CD4-positive, CD25-positive, alpha-beta regulatory T cell (primary cell): Measurements from ENCODE around the gene YAP1. TPM values are rescaled to one million over a fixed set of nuclear protein-coding genes. Genes with fewer than 3 reads are reported as not detected.

Source experiments
- ATAC-seq, 2 donors: fragments of 150-1000 bp; cut with Tn5 transposase; one replicate each; pipeline ENCODE4 v1.10.0; 2021; ENCODE audit warnings: low read depth in 2 of 2, moderate number of reproducible peaks in 2 of 2, moderate library complexity in 1 of 2
- DNase-seq, 3 donors: peaks; one replicate each; pipeline versions ENCODE4 v3.0.0 to v3.0.0-alpha.2; 2012 to 2022; ENCODE audit warnings: mixed read lengths in 1 of 3
- H3K27ac ChIP-seq: one replicate; pipeline ENCODE4 v1.7.0; 2013; ENCODE audit warnings: mild to moderate bottlenecking, low read length; ENCODE audit not compliant: insufficient read depth, poor library complexity, severe bottlenecking
- H3K27me3 ChIP-seq: one replicate; pipeline ENCODE4 v1.7.0; 2013; ENCODE audit warnings: low read length; ENCODE audit not compliant: control insufficient read depth, insufficient read depth
- H3K36me3 ChIP-seq: one replicate; pipeline ENCODE4 v1.7.0; 2013; ENCODE audit warnings: mild to moderate bottlenecking, low read length, moderate library complexity; ENCODE audit not compliant: control insufficient read depth, insufficient read depth
- H3K4me1 ChIP-seq: 2 replicates; pipeline ENCODE4 v1.7.0; 2013; ENCODE audit warnings: mild to moderate bottlenecking, low read length; ENCODE audit not compliant: insufficient read depth, control insufficient read depth, poor library complexity, severe bottlenecking
- H3K4me3 ChIP-seq: one replicate; pipeline ENCODE4 v1.7.0; 2013; ENCODE audit warnings: low read depth, mild to moderate bottlenecking, low read length, moderate library complexity
- H3K9me3 ChIP-seq, 2 experiments: 1 replicate in 1 of 2; 2 replicates in 1 of 2; pipeline ENCODE4 v1.7.0; 2013; ENCODE audit warnings: low read length in 2 of 2, mild to moderate bottlenecking in 1 of 2, moderate library complexity in 1 of 2; ENCODE audit not compliant: control insufficient read depth in 2 of 2
- H3K27ac Mint-ChIP-seq, 3 donors: one replicate each; pipeline ENCODE4 v1.8.0; 2020 to 2022; ENCODE audit warnings: mild to moderate bottlenecking in 3 of 3, mixed read lengths in 3 of 3, moderate library complexity in 2 of 3
- H3K27me3 Mint-ChIP-seq: one replicate; pipeline ENCODE4 v1.8.0; 2022; ENCODE audit warnings: mild to moderate bottlenecking, mixed read lengths
- H3K36me3 Mint-ChIP-seq: one replicate; pipeline ENCODE4 v1.8.0; 2020; ENCODE audit warnings: mixed read lengths
- H3K4me1 Mint-ChIP-seq, 4 donors: one replicate each; pipeline ENCODE4 v1.8.0; 2020 to 2022; ENCODE audit warnings: mixed read lengths in 4 of 4, mild to moderate bottlenecking in 1 of 4
- H3K4me3 Mint-ChIP-seq, 4 donors: one replicate each; pipeline ENCODE4 v1.8.0; 2020 to 2022; ENCODE audit warnings: mild to moderate bottlenecking in 4 of 4, mixed read lengths in 4 of 4, moderate library complexity in 3 of 4
- H3K9me3 Mint-ChIP-seq, 7 donors: one replicate each; pipeline ENCODE4 v1.8.0; 2020 to 2022; ENCODE audit warnings: mixed read lengths in 7 of 7, mild to moderate bottlenecking in 3 of 7, moderate library complexity in 2 of 7
- polyA plus RNA-seq, 4 donors: library from polyadenylated mRNA; unstranded; fragments of 300-500 nt; fragmentation: Illumina TruSeq; gene quantifications; one replicate each; pipeline ENCODE4 v1.2.3, GENCODE V29; 2021
- total RNA-seq: library from RNA; stranded (reverse); gene quantifications from one replicate; pipeline ENCODE4 v1.2.3, GENCODE V29; 2022

YAP1 gene
- total and polyA plus RNA-seq, 5 donors from 2014 or later = not detected

DNA sequence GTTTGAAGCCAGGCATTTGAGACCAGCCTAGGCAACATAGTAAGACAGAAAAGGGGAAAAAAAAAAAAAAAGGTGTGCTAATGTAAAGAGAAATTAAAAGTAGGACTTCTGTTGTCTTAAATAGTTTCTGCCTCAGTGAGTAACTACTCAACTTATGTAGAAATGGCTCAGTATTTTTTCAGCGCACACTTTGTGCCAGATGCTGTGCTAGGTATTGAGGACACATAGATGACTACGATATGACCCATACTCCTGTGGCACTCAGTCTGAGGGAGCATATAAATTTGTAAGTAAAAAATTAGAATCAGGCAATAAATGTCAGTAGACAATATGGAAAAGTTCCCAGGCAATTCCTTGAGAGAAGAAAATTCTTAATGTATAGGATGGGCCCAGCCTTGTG, 93.9 kb downstream of the YAP1 start:
- Histone ChIP-seq H3K27ac (no peak overlapping the region), H3K4me1 (no peaks in the 10 kb centered on the region), H3K4me3 (no peak overlapping the region), H3K27me3 (peaks cover 11% of the 10 kb centered on the region), H3K36me3 (no peaks in the 10 kb centered on the region), H3K9me3 (no peaks in the 10 kb centered on the region)
- Mint-ChIP-seq H3K4me3 (no peak overlapping the region), H3K9me3 (peaks cover 0 to 2% (median 0%) of the 10 kb centered on the region in 7 donors), H3K36me3 (no peaks in the 10 kb centered on the region), H3K27me3 (peaks cover 37% of the 10 kb centered on the region), H3K27ac (no peak overlapping the region), H3K4me1 (no peaks in the 10 kb centered on the region)
- DNase-seq = no peak
- ATAC-seq = no peak

GRCh38 chr11:102205805-102206204, 95.6 kb downstream of the YAP1 start:
- no peaks in the 10 kb centered on the region for H3K36me3 ChIP-seq
- Mint-ChIP-seq H3K9me3 (peaks cover 0 to 2% (median 0%) of the 10 kb centered on the region in 7 donors), H3K4me1 (no peaks in the 10 kb centered on the region), H3K36me3 (no peaks in the 10 kb centered on the region), H3K27me3 (peaks cover 45% of the 10 kb centered on the region), H3K27ac (no peak overlapping the region), H3K4me3 (no peak overlapping the region)
- no peak for DNase-seq
- H3K27ac ChIP-seq = no peak overlapping the region
- no peak overlapping the region for H3K4me3 ChIP-seq
- no peak for ATAC-seq
- no peaks in the 10 kb centered on the region for H3K4me1 ChIP-seq
- peaks cover 15% of the 10 kb centered on the region for H3K27me3 ChIP-seq
- H3K9me3 ChIP-seq = no peaks in the 10 kb centered on the region

- no peak for DNase-seq
- peaks cover 0 to 3% (median 0%) of the 10 kb centered on the region in 7 donors for H3K9me3 Mint-ChIP-seq
- Histone ChIP-seq H3K27me3 (peaks cover 8% of the 10 kb centered on the region), H3K9me3 (no peaks in the 10 kb centered on the region), H3K36me3 (no peaks in the 10 kb centered on the region), H3K27ac (no peak overlapping the region), H3K4me3 (no peak overlapping the region), H3K4me1 (no peaks in the 10 kb centered on the region)
- H3K4me3 Mint-ChIP-seq = no peak overlapping the region
- ATAC-seq = no peak
- no peaks in the 10 kb centered on the region for H3K4me1 Mint-ChIP-seq
- peaks cover 40% of the 10 kb centered on the region for H3K27me3 Mint-ChIP-seq
- no peak overlapping the region for H3K27ac Mint-ChIP-seq
- no peaks in the 10 kb centered on the region for H3K36me3 Mint-ChIP-seq
These were observed 98.6 kb downstream of the YAP1 start for GRCh38 chr11:102208835-102209234.

DNA sequence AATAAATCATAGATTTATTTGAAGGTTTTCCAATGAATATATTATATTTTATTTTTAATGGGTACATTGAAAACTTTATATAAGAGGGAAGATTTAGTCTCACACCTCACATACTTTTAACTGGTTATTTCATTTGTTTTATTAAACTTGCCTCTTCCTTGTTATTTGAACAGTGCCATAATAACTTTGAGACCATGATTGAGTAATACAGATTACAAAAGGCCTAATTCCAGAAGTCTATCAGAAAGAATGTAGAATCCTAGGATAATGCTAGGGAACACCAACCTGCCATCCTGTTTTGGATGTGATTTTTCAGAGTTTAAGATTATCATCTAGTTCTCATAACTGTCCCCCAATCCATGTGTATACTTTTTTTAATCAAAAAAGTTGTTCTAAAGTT, 104.4 kb downstream of the YAP1 start:
- Mint-ChIP-seq H3K27ac (no peak overlapping the region), H3K9me3 (peaks cover 0 to 3% (median 0%) of the 10 kb centered on the region in 7 donors), H3K36me3 (no peaks in the 10 kb centered on the region), H3K4me1 (no peaks in the 10 kb centered on the region), H3K4me3 (no peak overlapping the region), H3K27me3 (peaks cover 23% of the 10 kb centered on the region)
- Histone ChIP-seq H3K27ac (no peak overlapping the region), H3K4me1 (no peaks in the 10 kb centered on the region), H3K27me3 (peaks cover 4% of the 10 kb centered on the region), H3K4me3 (no peak overlapping the region), H3K9me3 (no peaks in the 10 kb centered on the region), H3K36me3 (no peaks in the 10 kb centered on the region)
- DNase-seq = no peak
- no peak for ATAC-seq

DNA sequence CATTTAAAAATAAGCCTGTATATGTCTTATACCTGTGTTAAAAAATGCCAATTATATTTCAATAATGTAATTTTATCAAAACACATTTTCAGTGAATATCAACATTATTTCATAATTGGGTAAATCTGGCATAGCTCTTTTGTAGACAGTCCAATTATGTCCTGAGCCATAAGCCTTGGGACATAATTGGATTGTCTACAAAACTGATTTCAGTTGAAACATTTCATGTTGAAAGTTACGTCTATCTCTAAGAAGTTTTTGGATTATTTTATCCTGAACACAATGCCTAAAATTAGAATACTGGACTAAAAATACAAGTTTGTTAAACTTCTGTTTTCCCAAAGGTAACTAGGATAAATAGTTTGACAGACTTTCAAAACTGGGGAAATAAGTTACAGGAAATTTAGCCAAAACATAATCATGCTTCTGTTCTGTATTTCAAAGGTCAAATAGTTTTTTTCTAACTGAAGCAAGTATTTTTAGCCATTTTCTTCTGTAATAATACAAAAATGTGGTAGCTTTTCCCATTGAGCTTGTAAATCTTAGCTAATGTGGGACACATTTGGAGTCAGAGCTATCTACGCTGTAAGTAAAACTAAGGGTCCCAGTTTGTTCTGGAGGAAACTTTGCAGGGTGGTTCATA, 106.3 kb downstream of the YAP1 start:
- Mint-ChIP-seq H3K4me3 (no peak overlapping the region), H3K4me1 (no peaks in the 10 kb centered on the region), H3K9me3 (peaks cover 0 to 2% (median 0%) of the 10 kb centered on the region in 7 donors), H3K36me3 (no peaks in the 10 kb centered on the region), H3K27me3 (peaks cover 20% of the 10 kb centered on the region), H3K27ac (no peak overlapping the region)
- H3K27me3 ChIP-seq = no peaks in the 10 kb centered on the region
- ATAC-seq (no peak), DNase-seq (no peak)
- H3K27ac ChIP-seq = no peak overlapping the region
- H3K9me3 ChIP-seq = no peaks in the 10 kb centered on the region
- no peaks in the 10 kb centered on the region for H3K4me1 ChIP-seq
- no peak overlapping the region for H3K4me3 ChIP-seq
- no peaks in the 10 kb centered on the region for H3K36me3 ChIP-seq

DNA sequence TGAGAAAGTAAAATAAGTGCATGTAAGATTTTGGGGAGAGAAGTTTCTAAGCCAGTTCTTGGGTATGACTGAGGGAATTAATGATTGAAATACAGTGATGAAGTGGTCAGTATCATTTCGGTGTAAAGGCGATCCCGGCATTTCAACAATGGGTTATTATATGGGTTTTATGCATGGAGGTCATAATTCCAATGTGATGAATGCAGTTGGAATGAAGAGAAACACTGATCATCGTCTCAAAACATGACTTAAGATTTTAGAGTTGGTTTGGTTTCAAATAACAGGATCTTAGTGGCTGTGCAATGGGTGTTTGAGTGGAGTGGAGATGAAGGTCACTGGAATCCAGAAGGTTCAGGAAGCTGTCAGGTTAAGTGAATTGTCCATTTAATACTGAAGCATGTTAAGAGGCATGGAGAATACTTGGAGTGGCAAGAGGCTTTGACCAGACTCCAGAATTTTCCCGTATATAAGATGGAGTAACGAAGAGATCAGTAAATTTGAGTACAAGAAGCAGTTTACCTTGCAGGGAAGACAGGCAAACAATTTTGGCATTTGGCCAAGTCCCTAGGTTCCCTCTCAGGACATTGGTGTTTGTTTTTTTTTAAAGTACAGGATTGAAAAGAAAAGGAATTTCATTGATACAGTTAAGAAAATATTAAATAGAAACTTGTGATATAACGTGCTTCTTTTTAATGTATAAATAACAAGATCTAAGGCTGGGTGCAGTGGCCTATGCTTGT, 110.7 kb downstream of the YAP1 start:
- peak overlapping the region in 1 of 4 donors; percentile 43 for H3K4me3 Mint-ChIP-seq
- Histone ChIP-seq H3K4me1 (no peaks in the 10 kb centered on the region), H3K9me3 (no peaks in the 10 kb centered on the region), H3K27ac (no peak overlapping the region), H3K4me3 (no peak overlapping the region), H3K36me3 (no peaks in the 10 kb centered on the region), H3K27me3 (no peaks in the 10 kb centered on the region)
- no peaks in the 10 kb centered on the region for H3K36me3 Mint-ChIP-seq
- H3K4me1 Mint-ChIP-seq = no peaks in the 10 kb centered on the region
- no peak overlapping the region for H3K27ac Mint-ChIP-seq
- DNase-seq = no peak
- peaks cover 23% of the 10 kb centered on the region for H3K27me3 Mint-ChIP-seq
- no peak for ATAC-seq
- peaks cover 0 to 1% (median 0%) of the 10 kb centered on the region in 7 donors for H3K9me3 Mint-ChIP-seq

GRCh38 chr11:102223859-102224258, 113.6 kb downstream of the YAP1 start:
- Mint-ChIP-seq H3K9me3 (peaks cover 0 to 1% (median 0%) of the 10 kb centered on the region in 7 donors), H3K4me3 (no peak overlapping the region), H3K36me3 (no peaks in the 10 kb centered on the region), H3K4me1 (no peaks in the 10 kb centered on the region), H3K27ac (no peak overlapping the region), H3K27me3 (peaks cover 18% of the 10 kb centered on the region)
- Histone ChIP-seq H3K36me3 (no peaks in the 10 kb centered on the region), H3K9me3 (no peaks in the 10 kb centered on the region), H3K27ac (no peak overlapping the region), H3K27me3 (no peaks in the 10 kb centered on the region), H3K4me1 (no peaks in the 10 kb centered on the region), H3K4me3 (no peak overlapping the region)
- DNase-seq (no peak), ATAC-seq (no peak)
